ENCODE data around the gene HSD11B2. TPM values are rescaled to one million over a fixed set of nuclear protein-coding genes. Genes with fewer than 3 reads are reported as not detected.

The HSD11B2 gene
- total RNA-seq (2021) (33.4 to 38.3 TPM (median 36.4 TPM) in 3 replicates), Bru-seq, nascent RNA (percentile 67 among the genes with signal in this experiment)
- long read RNA-seq, experiment 1, transcript HSD11B2-201 (5 exons, 1,900 nt): major isoform, 51 of 86 reads
- long read RNA-seq, experiment 1, partial matches to known transcripts: 14 of 86 reads
- long read RNA-seq, experiment 1, other reads (novel, unspliced or antisense): 21 of 86 reads
- long read RNA-seq, experiment 2, transcript HSD11B2-201 (5 exons, 1,900 nt): major isoform, 20 of 57 reads
- long read RNA-seq, experiment 2, partial matches to known transcripts: 10 of 57 reads
- long read RNA-seq, experiment 2, other reads (novel, unspliced or antisense): 27 of 57 reads
- long read RNA-seq, experiment 3, partial matches to known transcripts: 0 of 5 reads
- long read RNA-seq, experiment 3, other reads (novel, unspliced or antisense): 5 of 5 reads

DNA sequence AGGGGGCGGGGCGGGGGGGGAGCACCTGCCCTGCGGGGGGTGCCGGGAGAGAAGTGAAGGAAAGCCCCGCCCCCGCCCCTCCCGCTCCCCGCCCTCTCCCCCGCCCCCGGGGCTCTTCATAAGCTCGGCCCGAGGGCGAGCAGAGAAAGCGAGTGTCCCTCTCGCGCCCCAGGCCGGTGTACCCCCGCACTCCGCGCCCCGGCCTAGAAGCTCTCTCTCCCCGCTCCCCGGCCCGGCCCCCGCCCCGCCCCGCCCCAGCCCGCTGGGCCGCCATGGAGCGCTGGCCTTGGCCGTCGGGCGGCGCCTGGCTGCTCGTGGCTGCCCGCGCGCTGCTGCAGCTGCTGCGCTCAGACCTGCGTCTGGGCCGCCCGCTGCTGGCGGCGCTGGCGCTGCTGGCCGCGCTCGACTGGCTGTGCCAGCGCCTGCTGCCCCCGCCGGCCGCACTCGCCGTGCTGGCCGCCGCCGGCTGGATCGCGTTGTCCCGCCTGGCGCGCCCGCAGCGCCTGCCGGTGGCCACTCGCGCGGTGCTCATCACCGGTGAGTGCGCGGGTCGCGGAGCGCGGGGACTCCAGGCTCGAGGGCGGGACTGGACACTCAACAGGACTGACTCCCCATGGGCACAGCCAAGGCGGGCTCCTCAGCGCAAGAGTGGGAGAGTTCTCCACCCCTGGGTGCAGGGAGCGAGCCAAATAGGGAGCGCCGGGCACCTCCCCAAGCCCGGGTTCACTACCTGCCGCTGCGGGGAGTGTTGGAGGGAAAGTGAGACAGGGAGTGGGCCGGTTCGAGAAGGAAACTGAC, at the start of gene HSD11B2:
Gene HSD11B2 (plus strand): TSS at position 145 of the 798 bp plus-strand sequence. CDS start 128 bp downstream, at position 273.
- peak; percentile 75 for DNase-seq (ENCODE audit: low spot score)
- Mint-ChIP-seq H3K9me3 (no peaks in the 10 kb centered on the region), H3K4me3 (peak within 1 kb of the TSS; percentile 77), H3K4me1 (peaks cover 60% of the 10 kb centered on the region), H3K27me3 (ENCODE audit: low read depth) (peaks cover 12% of the 10 kb centered on the region), H3K36me3 (no peaks in the 10 kb centered on the region), H3K27ac (peak within 1 kb of the TSS; percentile 53)
- ChIA-PET CTCF (interaction anchor here (0.5 to 4.7 kb wide), 33 partner anchors 10 to 663 kb away, joined by 3 to 57 read pairs (median 6); partner anchors contain the start of genes ATP6V0D1, FHOD1, KCTD19 and LRRC36), POLR2A (interaction anchor here (0.6 to 1.3 kb wide), 5 partner anchors 10 to 160 kb away, joined by 3 to 5 read pairs (median 3); no protein-coding TSS in a partner anchor)
- peak; percentile 54 for ATAC-seq
- TF ChIP-seq, protein P1, sequence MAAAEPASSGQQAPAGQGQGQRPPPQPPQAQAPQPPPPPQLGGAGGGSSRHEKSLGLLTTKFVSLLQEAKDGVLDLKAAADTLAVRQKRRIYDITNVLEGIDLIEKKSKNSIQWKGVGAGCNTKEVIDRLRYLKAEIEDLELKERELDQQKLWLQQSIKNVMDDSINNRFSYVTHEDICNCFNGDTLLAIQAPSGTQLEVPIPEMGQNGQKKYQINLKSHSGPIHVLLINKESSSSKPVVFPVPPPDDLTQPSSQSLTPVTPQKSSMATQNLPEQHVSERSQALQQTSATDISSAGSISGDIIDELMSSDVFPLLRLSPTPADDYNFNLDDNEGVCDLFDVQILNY (CRISPR knock-in tag; IDR thresholded peaks at IDR 0.05): 0 out of 2 replicates have a peak, but pooled peaks have one; percentile 49
- TF ChIP-seq ESRRA (CRISPR knock-in tag; IDR thresholded peaks at IDR 0.05; ENCODE audit: borderline replicate concordance) (no peak), KAT7 (CRISPR knock-in tag; IDR thresholded peaks at IDR 0.05; ENCODE audit: borderline replicate concordance) (peak; percentile 88; the same call in 1 of the 2 replicates), SP1 (CRISPR knock-in tag; conservative IDR thresholded peaks at IDR 0.05) (no peak), JAZF1 (CRISPR knock-in tag; IDR thresholded peaks at IDR 0.05) (no peak), GABPB1 (CRISPR knock-in tag; IDR thresholded peaks at IDR 0.05) (peak; percentile 44; the same call in 1 of the 2 replicates)
- TF ChIP-seq, protein P2, sequence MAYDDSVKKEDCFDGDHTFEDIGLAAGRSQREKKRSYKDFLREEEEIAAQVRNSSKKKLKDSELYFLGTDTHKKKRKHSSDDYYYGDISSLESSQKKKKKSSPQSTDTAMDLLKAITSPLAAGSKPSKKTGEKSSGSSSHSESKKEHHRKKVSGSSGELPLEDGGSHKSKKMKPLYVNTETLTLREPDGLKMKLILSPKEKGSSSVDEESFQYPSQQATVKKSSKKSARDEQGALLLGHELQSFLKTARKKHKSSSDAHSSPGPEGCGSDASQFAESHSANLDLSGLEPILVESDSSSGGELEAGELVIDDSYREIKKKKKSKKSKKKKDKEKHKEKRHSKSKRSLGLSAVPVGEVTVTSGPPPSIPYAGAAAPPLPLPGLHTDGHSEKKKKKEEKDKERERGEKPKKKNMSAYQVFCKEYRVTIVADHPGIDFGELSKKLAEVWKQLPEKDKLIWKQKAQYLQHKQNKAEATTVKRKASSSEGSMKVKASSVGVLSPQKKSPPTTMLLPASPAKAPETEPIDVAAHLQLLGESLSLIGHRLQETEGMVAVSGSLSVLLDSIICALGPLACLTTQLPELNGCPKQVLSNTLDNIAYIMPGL (CRISPR knock-in tag; IDR thresholded peaks at IDR 0.05): 0 out of 2 replicates have a peak, but pooled peaks have one; percentile 16
- TF ChIP-seq, protein P3, sequence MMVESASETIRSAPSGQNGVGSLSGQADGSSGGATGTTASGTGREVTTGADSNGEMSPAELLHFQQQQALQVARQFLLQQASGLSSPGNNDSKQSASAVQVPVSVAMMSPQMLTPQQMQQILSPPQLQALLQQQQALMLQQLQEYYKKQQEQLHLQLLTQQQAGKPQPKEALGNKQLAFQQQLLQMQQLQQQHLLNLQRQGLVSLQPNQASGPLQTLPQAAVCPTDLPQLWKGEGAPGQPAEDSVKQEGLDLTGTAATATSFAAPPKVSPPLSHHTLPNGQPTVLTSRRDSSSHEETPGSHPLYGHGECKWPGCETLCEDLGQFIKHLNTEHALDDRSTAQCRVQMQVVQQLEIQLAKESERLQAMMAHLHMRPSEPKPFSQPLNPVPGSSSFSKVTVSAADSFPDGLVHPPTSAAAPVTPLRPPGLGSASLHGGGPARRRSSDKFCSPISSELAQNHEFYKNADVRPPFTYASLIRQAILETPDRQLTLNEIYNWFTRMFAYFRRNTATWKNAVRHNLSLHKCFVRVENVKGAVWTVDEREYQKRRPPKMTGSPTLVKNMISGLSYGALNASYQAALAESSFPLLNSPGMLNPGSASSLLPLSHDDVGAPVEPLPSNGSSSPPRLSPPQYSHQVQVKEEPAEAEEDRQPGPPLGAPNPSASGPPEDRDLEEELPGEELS (CRISPR knock-in tag; IDR thresholded peaks at IDR 0.05): peak; percentile 75; the same call in 1 of the 2 replicates

DNA sequence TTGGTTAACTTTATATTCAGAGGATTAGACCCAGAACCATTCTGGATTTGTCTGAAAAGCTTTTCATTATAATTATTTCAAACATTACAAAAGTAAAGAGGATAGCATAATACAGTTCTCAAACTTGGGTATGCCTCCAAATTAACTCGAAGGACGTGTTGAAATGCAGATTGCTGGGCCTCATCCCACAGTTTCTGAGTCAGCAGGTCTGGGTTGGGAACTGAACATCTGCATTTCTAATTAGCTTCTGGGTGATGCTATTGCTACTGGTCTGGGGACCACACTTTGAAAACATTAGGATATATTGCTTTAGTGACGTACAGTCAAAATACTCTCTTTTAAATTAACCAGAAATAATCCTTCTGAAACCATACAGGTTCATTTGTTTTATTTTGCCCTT, 47.6 kb upstream of the HSD11B2 start:
- no peaks in the 10 kb centered on the region for H3K36me3 Mint-ChIP-seq
- ATAC-seq (no peak), DNase-seq (ENCODE audit: low spot score) (no peak)
- ChIA-PET CTCF (interaction anchor here (0.6 to 6.2 kb wide), 5 partner anchors 10 to 226 kb away, joined by 4 to 27 read pairs (median 5); partner anchors contain the start of genes LRRC36 and TPPP3), POLR2A (no interaction called here)
- no peak overlapping the region for H3K27ac Mint-ChIP-seq
- H3K27me3 Mint-ChIP-seq (ENCODE audit: low read depth): peaks cover 11% of the 10 kb centered on the region
- H3K4me1 Mint-ChIP-seq: peaks cover 14% of the 10 kb centered on the region
- no peaks in the 10 kb centered on the region for H3K9me3 Mint-ChIP-seq
- no peak overlapping the region for H3K4me3 Mint-ChIP-seq
- no peak for TF ChIP-seq ELF4 (CRISPR knock-in tag; IDR thresholded peaks at IDR 0.05; ENCODE audit: low read depth)
- TF ChIP-seq TCF7 (CRISPR knock-in tag; IDR thresholded peaks at IDR 0.05; ENCODE audit: low read depth): no peak
- TF ChIP-seq GRHL2 (CRISPR knock-in tag; IDR thresholded peaks at IDR 0.05; ENCODE audit: insufficient replicate concordance, severe bottlenecking): no peak
- TF ChIP-seq ZNF219 (CRISPR knock-in tag; IDR thresholded peaks at IDR 0.05; ENCODE audit: borderline replicate concordance): no peak
- TF ChIP-seq, protein P2 (CRISPR knock-in tag; IDR thresholded peaks at IDR 0.05): no peak
- TF ChIP-seq, protein P4, sequence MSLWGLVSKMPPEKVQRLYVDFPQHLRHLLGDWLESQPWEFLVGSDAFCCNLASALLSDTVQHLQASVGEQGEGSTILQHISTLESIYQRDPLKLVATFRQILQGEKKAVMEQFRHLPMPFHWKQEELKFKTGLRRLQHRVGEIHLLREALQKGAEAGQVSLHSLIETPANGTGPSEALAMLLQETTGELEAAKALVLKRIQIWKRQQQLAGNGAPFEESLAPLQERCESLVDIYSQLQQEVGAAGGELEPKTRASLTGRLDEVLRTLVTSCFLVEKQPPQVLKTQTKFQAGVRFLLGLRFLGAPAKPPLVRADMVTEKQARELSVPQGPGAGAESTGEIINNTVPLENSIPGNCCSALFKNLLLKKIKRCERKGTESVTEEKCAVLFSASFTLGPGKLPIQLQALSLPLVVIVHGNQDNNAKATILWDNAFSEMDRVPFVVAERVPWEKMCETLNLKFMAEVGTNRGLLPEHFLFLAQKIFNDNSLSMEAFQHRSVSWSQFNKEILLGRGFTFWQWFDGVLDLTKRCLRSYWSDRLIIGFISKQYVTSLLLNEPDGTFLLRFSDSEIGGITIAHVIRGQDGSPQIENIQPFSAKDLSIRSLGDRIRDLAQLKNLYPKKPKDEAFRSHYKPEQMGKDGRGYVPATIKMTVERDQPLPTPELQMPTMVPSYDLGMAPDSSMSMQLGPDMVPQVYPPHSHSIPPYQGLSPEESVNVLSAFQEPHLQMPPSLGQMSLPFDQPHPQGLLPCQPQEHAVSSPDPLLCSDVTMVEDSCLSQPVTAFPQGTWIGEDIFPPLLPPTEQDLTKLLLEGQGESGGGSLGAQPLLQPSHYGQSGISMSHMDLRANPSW (CRISPR knock-in tag; conservative IDR thresholded peaks at IDR 0.05; ENCODE audit: low read depth): no peak
- TF ChIP-seq, protein P5, sequence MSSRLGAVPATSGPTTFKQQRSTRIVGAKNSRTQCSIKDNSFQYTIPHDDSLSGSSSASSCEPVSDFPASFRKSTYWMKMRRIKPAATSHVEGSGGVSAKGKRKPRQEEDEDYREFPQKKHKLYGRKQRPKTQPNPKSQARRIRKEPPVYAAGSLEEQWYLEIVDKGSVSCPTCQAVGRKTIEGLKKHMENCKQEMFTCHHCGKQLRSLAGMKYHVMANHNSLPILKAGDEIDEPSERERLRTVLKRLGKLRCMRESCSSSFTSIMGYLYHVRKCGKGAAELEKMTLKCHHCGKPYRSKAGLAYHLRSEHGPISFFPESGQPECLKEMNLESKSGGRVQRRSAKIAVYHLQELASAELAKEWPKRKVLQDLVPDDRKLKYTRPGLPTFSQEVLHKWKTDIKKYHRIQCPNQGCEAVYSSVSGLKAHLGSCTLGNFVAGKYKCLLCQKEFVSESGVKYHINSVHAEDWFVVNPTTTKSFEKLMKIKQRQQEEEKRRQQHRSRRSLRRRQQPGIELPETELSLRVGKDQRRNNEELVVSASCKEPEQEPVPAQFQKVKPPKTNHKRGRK (CRISPR knock-in tag; IDR thresholded peaks at IDR 0.05; ENCODE audit: borderline replicate concordance): no peak
- TF ChIP-seq SMAD4 (CRISPR knock-in tag; IDR thresholded peaks at IDR 0.05): no peak
- no peak for TF ChIP-seq TEAD4 (CRISPR knock-in tag; IDR thresholded peaks at IDR 0.05)
- TF ChIP-seq, protein P6, sequence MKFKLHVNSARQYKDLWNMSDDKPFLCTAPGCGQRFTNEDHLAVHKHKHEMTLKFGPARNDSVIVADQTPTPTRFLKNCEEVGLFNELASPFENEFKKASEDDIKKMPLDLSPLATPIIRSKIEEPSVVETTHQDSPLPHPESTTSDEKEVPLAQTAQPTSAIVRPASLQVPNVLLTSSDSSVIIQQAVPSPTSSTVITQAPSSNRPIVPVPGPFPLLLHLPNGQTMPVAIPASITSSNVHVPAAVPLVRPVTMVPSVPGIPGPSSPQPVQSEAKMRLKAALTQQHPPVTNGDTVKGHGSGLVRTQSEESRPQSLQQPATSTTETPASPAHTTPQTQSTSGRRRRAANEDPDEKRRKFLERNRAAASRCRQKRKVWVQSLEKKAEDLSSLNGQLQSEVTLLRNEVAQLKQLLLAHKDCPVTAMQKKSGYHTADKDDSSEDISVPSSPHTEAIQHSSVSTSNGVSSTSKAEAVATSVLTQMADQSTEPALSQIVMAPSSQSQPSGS (CRISPR knock-in tag; IDR thresholded peaks at IDR 0.05; ENCODE audit: borderline replicate concordance, low read depth): no peak
- no peak for TF ChIP-seq CBFB (CRISPR knock-in tag; IDR thresholded peaks at IDR 0.05; ENCODE audit: low read depth)
